OCI-LY1 (cell line): ENCODE data around the gene SLC5A2.

Experiments used
- H2AFZ ChIP-seq: fragments of 200-600 bp; sonication (generic), shearing (Covaris generic); 2 replicates; pipeline ENCODE4 v1.6.0; 2014; ENCODE audit warnings: antibody characterized with exemption, mild to moderate bottlenecking, low read length
- H3F3A ChIP-seq: fragments of 200-600 bp; sonication (generic), shearing (Covaris generic); 2 replicates; pipeline ENCODE4 v1.6.0; 2014; ENCODE audit warnings: mild to moderate bottlenecking, antibody characterized with exemption, low read length, moderate library complexity; ENCODE audit not compliant: insufficient read depth
- H3K27ac ChIP-seq: fragments of 200-600 bp; sonication (generic); 2 replicates; pipeline ENCODE4 v1.5.1; 2014; ENCODE audit warnings: low read length, mixed run types, mild to moderate bottlenecking, low read depth; ENCODE audit not compliant: poor library complexity, severe bottlenecking
- H3K27me3 ChIP-seq: fragments of 200-600 bp; sonication (generic); 2 replicates; pipeline ENCODE4 v1.6.0; 2014; ENCODE audit warnings: antibody characterized with exemption, mild to moderate bottlenecking, low read length, moderate library complexity; ENCODE audit not compliant: insufficient read depth
- H3K36me3 ChIP-seq: fragments of 200-600 bp; sonication (generic); 2 replicates; pipeline ENCODE4 v1.6.1; 2014; ENCODE audit warnings: mild to moderate bottlenecking, antibody characterized with exemption, low read length, moderate library complexity, mixed read lengths; ENCODE audit not compliant: insufficient read depth
- H3K4me1 ChIP-seq: fragments of 200-600 bp; sonication (generic); 2 replicates; pipeline ENCODE4 v1.5.1; 2014; ENCODE audit warnings: mild to moderate bottlenecking, low read length, moderate library complexity; ENCODE audit not compliant: insufficient read depth, severe bottlenecking
- H3K4me2 ChIP-seq: fragments of 200-600 bp; sonication (generic), shearing (Covaris generic); 2 replicates; pipeline ENCODE4 v1.6.1; 2014; ENCODE audit warnings: low read length
- H3K4me3 ChIP-seq: fragments of 200-600 bp; sonication (generic); 2 replicates; pipeline ENCODE4 v1.5.1; 2014; ENCODE audit warnings: low read length, low read depth, mild to moderate bottlenecking, mixed read lengths; ENCODE audit not compliant: poor library complexity, severe bottlenecking
- H3K79me2 ChIP-seq: fragments of 200-600 bp; shearing (Covaris generic); 2 replicates; pipeline ENCODE4 v1.6.1; 2016; ENCODE audit warnings: mixed run types, low read length, mixed read lengths; ENCODE audit not compliant: insufficient read depth
- H3K9ac ChIP-seq: fragments of 200-600 bp; sonication (generic), shearing (Covaris generic); 2 replicates; pipeline ENCODE4 v1.6.1; 2014; ENCODE audit warnings: mild to moderate bottlenecking, low read length, mixed read lengths
- H3K9me2 ChIP-seq: fragments of 200-600 bp; sonication (generic), shearing (Covaris generic); 2 replicates; pipeline ENCODE4 v1.6.1; 2014; ENCODE audit warnings: low read depth, mild to moderate bottlenecking, low read length, mixed read lengths
- H3K9me3 ChIP-seq: fragments of 200-600 bp; shearing (Covaris generic); 2 replicates; pipeline ENCODE4 v1.6.1; 2014; ENCODE audit warnings: low read length, mixed read lengths
- H4K20me1 ChIP-seq: fragments of 200-600 bp; sonication (generic), shearing (Covaris generic); 2 replicates; pipeline ENCODE4 v1.6.0; 2016; ENCODE audit warnings: mild to moderate bottlenecking, low read length; ENCODE audit not compliant: insufficient read depth
- CTCF ChIP-seq: fragments of 200-600 bp; sonication (generic), shearing (Covaris generic); IDR thresholded peaks from 2 replicates; pipeline ENCODE4 v1.5.1; 2017; ENCODE audit warnings: mild to moderate bottlenecking, antibody characterized with exemption, low read length, moderate library complexity, mixed read lengths
- EZH2 ChIP-seq: fragments of 200-600 bp; sonication (generic), shearing (Covaris generic); IDR thresholded peaks from 2 replicates; pipeline ENCODE4 v1.8.0; 2017; ENCODE audit warnings: borderline replicate concordance, mixed run types, mild to moderate bottlenecking, antibody characterized with exemption, low read length, moderate library complexity, mixed read lengths

Gene SLC5A2

GRCh38 chr16:31513126-31513525, 30.2 kb downstream of the SLC5A2 start:
- no peaks in the 10 kb centered on the region for H4K20me1 ChIP-seq
- no peaks in the 10 kb centered on the region for H3K27me3 ChIP-seq
- H3F3A ChIP-seq, result no peaks in the 10 kb centered on the region
- H2AFZ ChIP-seq, result no peak overlapping the region
- TF ChIP-seq EZH2 (no peak), CTCF (no peak)
- H3K27ac ChIP-seq, result no peak overlapping the region
- H3K4me1 ChIP-seq, result peaks cover 9% of the 10 kb centered on the region
- H3K9me3 ChIP-seq, result no peaks in the 10 kb centered on the region
- H3K4me2 ChIP-seq, result no peak overlapping the region
- no peaks in the 10 kb centered on the region for H3K9me2 ChIP-seq
- H3K9ac ChIP-seq, result no peak overlapping the region
- no peaks in the 10 kb centered on the region for H3K36me3 ChIP-seq
- no peaks in the 10 kb centered on the region for H3K79me2 ChIP-seq
- no peak overlapping the region for H3K4me3 ChIP-seq

DNA sequence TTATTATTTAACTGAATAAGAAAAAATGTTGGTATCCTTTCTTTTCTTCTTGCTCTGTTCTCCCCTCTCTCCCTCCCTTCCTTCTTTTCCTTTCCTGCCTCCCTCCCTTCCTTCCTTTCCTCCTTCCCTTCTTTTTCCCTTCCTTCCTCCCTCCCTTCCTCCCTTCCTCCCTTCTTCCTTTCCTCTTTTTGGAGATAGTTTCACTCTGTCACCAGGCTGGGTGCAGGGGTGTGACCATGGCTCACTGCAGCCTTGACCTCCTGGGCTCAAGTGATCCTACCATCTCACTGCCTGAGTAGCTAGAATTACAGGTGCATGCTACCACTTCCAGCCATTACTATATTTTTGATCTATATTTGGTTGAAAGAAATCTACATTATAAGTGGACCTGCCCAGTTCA, 31.0 kb downstream of the SLC5A2 start:
- Histone ChIP-seq H3K27me3 (no peaks in the 10 kb centered on the region), H3K4me2 (no peak overlapping the region), H3K9me2 (no peaks in the 10 kb centered on the region), H3K9ac (no peak overlapping the region), H3K4me3 (no peak overlapping the region), H3K79me2 (no peaks in the 10 kb centered on the region), H3K4me1 (peaks cover 6% of the 10 kb centered on the region), H4K20me1 (no peaks in the 10 kb centered on the region), H2AFZ (no peak overlapping the region), H3K9me3 (no peaks in the 10 kb centered on the region), H3F3A (no peaks in the 10 kb centered on the region), H3K36me3 (no peaks in the 10 kb centered on the region), H3K27ac (no peak overlapping the region)
- TF ChIP-seq CTCF (no peak), EZH2 (no peak)

DNA sequence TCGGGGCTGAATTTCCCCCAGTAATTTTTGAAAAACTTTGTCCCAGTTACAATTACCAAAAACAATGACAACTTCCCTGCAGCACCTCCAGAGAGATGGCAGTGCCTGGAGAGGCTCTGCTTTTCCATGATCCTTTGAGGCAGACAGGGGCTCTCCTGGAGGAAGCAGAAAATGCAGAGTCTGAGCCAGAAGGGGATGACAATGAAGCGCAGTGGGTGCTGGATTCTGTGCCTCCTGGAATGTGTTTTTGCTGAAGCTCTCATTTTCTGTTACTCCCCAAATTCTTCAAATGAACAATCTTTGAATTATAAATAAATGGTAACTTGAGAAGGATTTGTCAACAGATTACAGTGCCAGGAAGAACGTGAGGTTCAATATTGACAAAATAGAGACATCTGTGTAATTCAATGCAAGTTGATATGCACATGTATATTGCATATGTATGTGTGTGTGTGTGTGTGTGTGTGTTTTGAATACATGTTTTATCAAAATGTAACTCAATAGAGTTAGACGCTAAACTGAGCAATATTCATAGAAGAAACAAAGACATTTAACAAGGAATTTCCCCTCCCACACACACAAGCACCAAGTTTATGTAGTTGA, 35.0 kb downstream of the SLC5A2 start:
- Histone ChIP-seq H3K27me3 (0 out of 2 replicates have a peak, but pooled peaks cover 6% of the 10 kb centered on the region), H3K27ac (no peak overlapping the region), H3K4me3 (no peak overlapping the region), H3K9me2 (no peaks in the 10 kb centered on the region), H4K20me1 (no peaks in the 10 kb centered on the region), H3K36me3 (no peaks in the 10 kb centered on the region), H3K79me2 (no peaks in the 10 kb centered on the region), H3K4me2 (no peak overlapping the region), H2AFZ (no peak overlapping the region), H3K9ac (no peak overlapping the region), H3K4me1 (no peaks in the 10 kb centered on the region), H3K9me3 (no peaks in the 10 kb centered on the region), H3F3A (no peaks in the 10 kb centered on the region)
- TF ChIP-seq EZH2 (no peak), CTCF (no peak)
